HG03139 (cell line): ENCODE results near the gene HLA-A.

ENCODE experiments used
- ATAC-seq: cut with Tn5 transposase; IDR thresholded peaks from one replicate; pipeline ENCODE4 v1.9.1; 2021; ENCODE audit not compliant: unreplicated experiment

The HLA-A gene

GRCh38 chr6:29933955-29934354 is 8.4 kb upstream of the HLA-A start:
- ATAC-seq = no peak

- ATAC-seq = no peak
Measured at GRCh38 chr6:29935273-29935955, 6.9 kb upstream of the HLA-A start.

- ATAC-seq = no peak
Measured at GRCh38 chr6:29938746-29939508, 3.4 kb upstream of the HLA-A start.

GRCh38 chr6:29941016-29941415 is 1.3 kb upstream of the HLA-A start:
- no peak for ATAC-seq

- ATAC-seq = no peak
Measured at GRCh38 chr6:29941471-29941870, 861 bp upstream of the HLA-A start.

GRCh38 chr6:29941916-29942274 is 437 bp upstream of the HLA-A start:
- ATAC-seq = no peak

GRCh38 chr6:29943053-29943966 is 978 bp downstream of the HLA-A start:
- ATAC-seq = no peak

GRCh38 chr6:29945281-29945820 is 3.0 kb downstream of the HLA-A start:
- no peak for ATAC-seq

- no peak for ATAC-seq
Measured at GRCh38 chr6:29946223-29947076, 4.1 kb downstream of the HLA-A start.

GRCh38 chr6:29947077-29947980 is 5.0 kb downstream of the HLA-A start:
- no peak for ATAC-seq

GRCh38 chr6:29948277-29948676 is 5.9 kb downstream of the HLA-A start:
- no peak for ATAC-seq

GRCh38 chr6:29949934-29950333 is 7.6 kb downstream of the HLA-A start:
- no peak for ATAC-seq

- ATAC-seq = no peak
Measured at GRCh38 chr6:29951882-29952281, 9.6 kb downstream of the HLA-A start.

GRCh38 chr6:29953001-29953441 is 10.7 kb downstream of the HLA-A start:
- no peak for ATAC-seq

- no peak for ATAC-seq
Measured at GRCh38 chr6:29953686-29954085, 11.4 kb downstream of the HLA-A start.

GRCh38 chr6:29954272-29954671 is 11.9 kb downstream of the HLA-A start:
- no peak for ATAC-seq

GRCh38 chr6:29955783-29956182 is 13.5 kb downstream of the HLA-A start:
- no peak for ATAC-seq

GRCh38 chr6:29956518-29956917 is 14.2 kb downstream of the HLA-A start:
- ATAC-seq = no peak

- no peak for ATAC-seq
Measured at GRCh38 chr6:29958046-29958445, 15.7 kb downstream of the HLA-A start.
